ENCODE measurements around the gene SOHLH1.

The SOHLH1 gene

DNA sequence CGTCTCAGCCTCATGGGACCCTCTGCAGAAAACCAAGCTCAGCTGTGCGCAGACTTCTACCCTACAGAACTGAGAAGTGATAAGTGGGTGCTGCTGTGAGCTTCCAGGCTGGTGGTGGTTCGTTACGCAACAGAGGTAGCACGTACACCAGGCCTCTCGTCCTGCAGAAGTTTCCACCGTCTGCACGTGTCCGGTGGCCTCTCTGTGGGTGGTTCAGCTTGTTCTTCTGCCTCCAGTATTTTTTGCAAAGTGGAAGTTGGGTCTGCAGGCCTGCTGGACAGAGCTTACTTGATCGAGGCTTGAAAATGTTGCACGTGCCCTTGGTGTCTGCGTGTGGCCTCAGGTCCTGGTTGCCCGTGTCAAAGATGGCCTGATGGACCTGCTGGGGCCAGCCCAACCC is 30.2 kb upstream of the SOHLH1 start:
- DNase-seq (ENCODE audit: low read depth in 2 of 2) = no peak

DNA sequence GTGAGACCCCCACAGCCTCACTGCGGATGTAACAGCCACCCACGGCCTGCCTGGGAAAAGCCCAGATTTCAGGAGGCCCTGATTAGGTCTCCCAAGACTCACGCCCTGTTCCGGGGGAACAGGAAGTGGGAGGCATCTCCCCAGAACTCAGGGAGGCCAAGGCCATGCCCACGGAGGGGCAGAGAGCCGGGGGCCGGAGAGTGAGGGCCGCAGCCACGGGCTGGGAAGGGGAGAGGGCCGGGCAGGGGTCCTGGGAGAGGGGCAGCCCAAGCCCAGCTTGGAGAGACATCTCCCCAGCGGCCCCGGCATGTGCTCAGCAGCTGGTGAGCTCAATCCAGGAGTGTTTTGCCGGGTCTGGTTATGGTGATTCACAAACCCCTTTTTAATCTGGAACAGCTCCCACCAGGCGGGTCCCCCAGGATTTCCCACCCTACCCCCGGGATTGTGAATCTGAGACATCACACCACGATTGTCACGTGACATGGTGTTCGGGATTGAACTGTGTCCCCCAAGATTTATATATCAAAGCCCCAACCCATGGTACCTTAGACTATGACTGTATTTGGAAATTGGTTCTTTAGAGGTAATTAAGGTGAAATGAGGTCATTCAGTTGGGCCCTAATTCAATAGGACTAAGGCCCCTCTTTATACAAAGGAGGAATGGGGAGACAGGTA is 29.3 kb upstream of the SOHLH1 start:
- DNase-seq (ENCODE audit: low read depth in 2 of 2) = no peak

DNA sequence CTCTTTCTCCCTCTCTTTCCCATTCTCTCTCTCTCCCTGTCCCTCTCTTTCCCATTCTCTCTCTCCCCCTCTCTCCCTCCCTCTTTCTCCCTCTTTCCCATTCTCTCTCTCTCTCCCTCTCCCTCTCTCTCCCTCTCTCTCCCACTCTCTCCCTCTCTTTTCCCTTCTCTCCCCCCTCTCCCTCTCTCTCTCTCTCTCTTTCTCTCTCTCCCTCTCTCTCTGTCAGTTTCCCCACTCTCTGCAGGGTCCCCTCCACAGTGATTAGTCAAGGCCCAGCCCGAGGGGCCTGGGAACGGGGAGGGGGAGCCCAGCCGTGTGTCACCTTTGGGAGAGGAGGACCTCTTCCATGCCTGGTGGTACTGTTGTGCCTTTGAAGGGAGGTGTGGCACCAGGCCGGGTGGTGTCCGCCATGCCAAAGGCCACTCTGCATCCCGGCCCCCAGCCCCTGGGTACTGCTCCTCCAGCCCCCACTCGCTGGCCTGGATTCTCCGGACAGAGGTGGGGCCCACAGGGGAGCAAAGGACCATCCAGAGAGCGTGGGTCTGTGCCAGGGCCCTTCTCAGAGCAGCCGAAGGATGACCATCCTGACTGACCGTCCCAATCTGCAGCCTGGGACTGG is 28.1 kb upstream of the SOHLH1 start:
- no peak for DNase-seq (ENCODE audit: low read depth in 2 of 2)

DNA sequence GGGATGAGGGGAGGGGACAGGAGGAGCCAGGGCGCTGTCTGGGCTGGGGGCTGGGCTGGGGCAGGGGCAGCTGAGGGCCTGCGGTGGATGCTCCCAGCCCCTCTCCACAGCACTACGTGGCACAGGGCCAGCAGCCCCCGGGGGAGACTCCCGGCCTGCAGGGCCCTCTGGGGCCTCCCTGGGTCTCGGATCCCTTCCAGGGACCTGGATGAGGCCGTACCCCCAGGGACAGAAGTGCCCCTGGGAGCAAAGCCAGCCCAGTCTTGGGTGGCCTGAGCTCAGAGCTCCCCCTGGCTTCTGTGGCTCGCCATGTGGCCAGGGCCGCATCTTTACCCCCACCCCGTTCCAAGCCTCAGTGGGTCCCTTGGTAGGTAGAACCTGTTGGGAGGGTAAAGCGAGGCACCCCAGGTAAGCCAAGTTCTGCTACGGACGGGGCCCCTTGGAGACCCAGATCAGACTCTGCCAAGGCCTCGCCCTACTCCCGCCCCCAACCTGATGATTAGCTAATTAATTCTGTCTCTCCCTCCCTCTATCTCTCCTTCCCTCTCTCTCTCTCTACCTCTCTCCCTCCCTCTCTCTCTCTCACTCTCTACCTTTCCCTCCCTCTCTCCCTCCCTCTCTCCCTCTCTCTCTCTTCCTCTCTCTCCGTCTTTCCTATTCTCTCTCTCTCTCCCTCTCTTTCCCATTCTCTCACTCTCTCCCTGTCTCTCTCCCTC is 27.0 kb upstream of the SOHLH1 start:
- DNase-seq (ENCODE audit: low read depth in 2 of 2) = no peak

DNA sequence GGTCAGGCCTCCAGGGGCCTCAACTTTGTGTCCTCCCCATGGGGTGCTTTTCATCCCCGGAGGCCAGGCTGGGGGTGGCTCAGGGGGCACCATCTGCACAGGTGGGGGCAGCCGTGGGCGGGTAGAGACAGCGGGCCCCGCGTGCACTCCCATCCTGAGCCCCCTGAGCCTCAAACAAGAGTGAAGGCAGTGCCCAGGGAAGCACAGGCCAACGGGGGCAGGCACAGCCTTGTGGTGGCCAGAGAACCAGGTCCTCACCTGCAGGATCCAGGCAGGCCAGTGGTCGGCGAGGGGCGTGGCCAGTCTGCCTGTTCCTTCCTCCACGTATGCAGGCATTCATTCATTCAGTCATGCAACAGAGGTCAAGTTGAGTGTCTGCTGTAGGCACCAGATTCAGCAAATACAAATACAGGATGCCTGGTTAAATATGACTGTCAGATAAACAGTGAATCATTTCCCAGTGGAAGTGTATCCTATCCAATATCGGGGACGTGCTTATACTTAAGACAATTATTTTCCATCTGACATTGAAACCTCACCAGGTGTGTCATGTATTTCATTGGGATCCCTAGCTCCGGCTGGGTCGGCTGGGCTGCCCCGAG is 25.0 kb upstream of the SOHLH1 start:
- DNase-seq (ENCODE audit: low read depth in 2 of 2) = no peak

DNA sequence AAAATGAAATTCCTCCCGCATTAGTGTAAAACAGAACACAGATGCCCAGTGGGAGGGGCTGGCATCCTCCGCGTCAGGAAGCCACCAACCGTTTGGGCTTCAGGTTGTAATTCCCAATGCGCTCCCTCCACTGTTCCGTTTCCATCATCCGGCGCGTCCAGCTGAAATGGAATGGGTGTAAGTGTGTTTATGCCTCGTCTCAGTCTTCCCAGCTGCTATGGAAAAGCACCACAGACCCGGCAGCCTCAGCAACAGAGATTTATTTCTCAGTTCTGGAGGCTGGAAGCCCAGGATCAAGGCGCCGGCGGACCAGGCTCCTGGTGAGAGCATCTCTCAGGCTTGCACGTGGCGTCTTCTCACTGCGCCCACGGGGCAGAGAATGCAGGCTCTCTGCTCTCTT is 23.1 kb upstream of the SOHLH1 start:
- DNase-seq (ENCODE audit: low read depth in 2 of 2) = no peak

DNA sequence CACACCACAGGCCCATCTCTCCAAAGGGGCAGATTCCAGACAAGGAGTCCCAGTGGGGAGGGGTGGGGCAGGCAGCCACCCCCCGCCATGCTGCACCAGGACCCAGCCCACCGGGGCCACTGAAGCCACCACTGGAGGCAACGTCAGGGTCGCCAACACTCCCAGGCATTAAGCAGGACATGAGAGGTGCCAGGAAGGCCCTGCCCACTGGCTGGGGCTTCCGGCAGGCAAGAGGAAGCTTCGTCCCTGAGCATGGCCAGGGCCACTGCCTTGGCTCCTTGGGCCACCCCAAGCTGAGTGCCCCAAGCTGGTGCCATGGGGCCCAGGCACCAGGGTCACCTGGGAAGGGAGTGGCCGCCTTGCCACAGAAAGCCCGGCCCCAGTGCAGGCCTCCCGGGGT is 20.2 kb upstream of the SOHLH1 start:
- no peak for DNase-seq (ENCODE audit: low read depth in 2 of 2)

DNA sequence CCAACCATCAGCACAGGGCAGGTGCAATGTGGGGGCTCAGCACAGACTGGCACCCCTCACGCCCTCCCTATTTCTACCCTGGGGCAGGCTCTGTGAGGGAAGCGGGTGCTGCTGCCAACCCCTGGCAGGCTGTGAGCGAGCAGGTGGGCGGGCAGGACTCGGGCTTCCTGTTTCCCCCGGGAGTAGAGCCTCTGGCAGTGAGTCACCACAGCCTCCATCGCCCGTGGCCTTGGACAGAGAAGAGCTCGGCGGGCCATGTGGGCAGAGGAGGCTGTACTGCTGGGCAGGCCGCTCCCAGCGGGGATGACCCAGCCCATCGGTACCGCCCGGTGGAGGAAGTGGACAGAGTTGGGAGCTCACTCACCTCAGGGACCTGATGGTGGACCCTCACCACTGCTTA is 19.3 kb upstream of the SOHLH1 start:
- no peak for DNase-seq (ENCODE audit: low read depth in 2 of 2)

DNA sequence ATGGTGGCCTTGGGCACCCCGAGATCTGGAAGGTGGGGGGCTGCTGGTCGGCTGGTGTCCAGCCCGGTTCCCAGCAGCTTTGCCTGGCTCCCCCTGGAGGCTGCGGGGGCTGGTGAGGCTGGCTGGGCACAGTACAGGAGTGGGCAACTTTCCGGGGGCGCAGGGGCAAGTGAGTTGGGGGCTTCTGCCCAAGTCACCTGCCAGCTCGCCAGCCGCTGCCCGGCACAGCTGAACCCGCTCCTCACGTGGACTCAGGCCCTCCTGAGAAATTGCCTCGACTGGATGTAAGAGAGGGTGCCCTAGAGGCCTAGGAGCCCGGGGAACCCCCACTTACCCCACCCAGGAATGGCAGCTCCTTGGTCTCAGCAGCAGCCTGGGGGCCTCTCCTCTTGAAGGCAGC is 18.1 kb upstream of the SOHLH1 start:
- no peak for DNase-seq (ENCODE audit: low read depth in 2 of 2)

DNA sequence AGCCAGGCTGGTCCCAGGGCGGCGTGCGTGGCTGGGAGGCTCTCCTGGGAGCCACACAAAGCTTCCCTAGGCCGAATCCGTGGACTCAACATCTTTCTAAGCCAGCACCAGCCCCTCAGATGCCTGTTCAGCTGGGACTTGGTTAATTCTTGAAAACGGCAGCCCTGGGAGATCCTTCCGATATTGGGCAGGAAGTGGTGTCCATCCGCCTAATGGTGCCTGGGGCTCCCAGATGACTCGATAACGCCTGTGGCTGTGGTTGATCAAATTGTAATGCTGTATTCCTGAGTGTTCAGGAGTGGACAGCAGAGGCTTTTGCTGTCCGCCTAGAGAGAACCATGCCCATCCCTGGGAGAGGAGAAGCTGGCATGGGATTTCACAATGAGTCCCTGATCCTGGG is 16.8 kb upstream of the SOHLH1 start:
- no peak for DNase-seq (ENCODE audit: low read depth in 2 of 2)

DNA sequence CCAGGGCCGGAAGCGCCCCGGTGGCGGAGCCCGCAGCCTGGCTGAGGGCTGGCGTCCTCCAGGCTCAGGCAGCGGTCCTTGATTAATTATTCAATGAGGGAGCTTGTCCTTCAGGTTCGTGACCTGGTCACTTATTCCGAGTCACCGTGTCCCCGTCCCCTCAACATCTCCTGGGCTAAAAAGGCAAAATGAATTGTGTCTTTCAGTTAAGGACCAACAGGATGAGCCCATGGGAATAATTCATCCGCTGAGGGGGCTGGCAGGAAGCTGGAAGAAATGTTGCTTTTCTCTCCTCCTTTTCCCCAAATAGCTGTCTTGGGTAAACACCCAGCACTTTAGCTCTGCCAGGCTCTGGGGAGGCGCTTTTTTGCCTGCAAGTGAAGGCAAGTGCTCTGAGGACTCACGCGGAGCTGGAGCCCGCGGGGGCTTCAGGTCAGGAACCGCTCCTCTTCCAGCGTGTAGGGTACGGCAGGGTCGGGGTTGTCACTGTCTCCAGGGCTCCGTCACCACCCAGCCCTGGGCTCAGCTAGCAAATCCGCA is 15.8 kb upstream of the SOHLH1 start:
- DNase-seq (ENCODE audit: low read depth in 2 of 2) = no peak

DNA sequence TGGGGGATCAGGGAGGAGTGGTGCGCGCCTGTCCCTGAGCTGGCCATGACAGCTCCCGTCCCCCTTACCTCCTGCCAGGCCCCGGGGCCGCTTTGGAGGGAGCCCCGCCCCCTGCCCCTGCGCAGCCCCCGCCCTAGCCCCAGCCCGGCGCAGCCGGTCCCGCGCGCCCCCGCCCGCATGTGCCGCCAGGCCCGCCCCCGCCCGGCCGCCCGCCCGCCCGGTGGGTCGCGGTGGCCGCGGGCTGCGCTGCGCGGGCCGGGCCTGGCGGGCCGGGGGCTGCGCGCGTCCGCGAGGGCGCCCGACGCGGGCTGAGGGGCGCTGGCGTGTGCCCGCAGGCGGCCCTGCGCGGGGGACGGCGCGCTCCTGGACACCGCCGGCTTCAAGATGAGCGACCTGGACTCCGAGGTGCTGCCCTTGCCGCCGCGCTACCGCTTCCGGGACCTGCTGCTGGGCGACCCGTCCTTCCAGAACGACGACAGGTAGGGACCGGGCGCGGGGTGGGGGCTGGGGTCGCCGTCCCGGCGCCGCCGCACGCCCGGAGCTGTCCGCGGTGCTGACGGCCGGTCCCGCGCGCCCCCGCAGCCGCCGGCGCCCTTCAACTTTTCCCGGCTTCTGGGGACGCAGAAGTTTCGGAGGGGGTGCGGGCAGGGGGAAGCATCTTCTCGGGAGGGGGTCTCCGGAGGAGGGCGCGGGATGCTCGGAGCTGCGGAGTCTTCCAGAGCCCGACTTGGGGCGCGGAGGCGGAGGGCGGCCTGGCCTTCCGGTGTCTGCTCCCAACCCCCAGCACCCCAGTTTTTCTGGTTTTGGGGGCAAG is 15.2 kb upstream of the SOHLH1 start:
- no peak for DNase-seq (ENCODE audit: low read depth in 2 of 2)

DNA sequence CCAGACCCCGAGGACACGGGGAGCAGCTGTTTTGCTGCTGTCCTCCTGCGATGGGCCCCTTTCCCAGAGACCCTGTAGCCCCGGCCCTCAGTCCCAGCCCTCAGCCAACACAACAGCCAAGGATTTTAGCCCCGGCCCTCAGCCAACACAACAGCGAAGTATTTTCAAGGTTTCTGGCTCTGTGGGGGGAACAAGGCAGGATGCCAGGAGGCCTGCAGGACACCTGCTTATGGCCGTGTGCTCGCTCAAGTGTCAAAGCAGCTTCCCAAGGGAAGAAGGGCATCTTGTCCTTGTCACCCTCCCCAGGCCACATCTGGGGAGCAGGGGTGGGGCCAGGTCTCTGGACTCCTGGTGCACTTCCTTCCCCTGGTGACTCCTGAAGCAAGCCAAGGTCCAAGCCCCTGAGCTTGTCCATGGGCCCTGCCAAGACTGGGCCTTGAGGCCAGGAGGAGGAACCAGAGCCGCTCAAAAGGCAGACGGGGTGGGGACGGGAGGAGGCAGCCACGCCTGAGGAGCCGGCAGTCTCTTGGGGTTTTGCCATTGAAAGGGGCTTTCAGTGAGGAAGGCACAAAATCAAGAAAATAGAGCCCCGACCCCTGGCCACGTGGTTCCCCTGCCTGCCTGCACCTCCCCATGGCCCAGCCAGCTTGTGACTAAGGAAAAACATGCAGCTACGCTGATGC is 13.5 kb upstream of the SOHLH1 start:
- no peak for DNase-seq (ENCODE audit: low read depth in 2 of 2)

DNA sequence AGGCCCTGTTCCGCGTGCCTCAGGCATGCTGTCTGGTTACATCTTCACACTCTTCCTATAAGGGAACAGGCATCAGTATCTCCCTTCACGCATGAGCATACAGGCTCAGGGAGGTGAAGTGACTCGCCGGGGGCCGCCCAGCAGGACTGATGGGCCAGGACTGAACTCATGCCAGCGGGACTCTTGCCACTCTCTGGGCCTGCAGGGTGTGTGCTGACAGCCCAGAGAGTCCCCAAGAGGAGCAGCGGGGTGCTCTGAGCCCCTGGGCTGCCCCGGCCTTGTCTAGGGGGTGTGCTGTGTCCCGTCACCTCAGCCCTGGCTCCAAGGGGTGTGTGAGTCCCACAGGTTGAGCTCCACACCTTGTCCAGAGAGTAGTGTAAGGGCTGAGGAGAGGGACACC is 12.6 kb upstream of the SOHLH1 start:
- no peak for DNase-seq (ENCODE audit: low read depth in 2 of 2)

DNA sequence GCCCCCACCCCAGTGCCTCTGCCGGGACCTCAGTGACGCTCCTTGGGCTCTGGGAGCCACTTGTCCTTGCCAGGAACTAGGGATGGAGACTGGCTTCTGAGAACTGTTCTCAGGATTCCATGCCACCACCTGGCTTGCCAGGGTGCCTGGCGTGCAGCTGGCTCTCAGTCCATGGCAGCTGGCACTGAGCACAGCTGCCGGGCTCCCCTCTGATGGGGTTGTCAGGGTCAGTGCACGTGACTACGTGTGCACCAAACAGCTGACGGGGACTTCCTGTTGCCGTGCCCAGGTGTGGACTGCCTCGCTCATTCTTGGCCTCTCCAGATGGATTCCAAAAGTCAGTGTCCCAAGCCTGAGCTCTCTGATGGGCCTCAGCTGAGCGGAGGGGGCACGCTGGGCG is 12.1 kb upstream of the SOHLH1 start:
- no peak for DNase-seq (ENCODE audit: low read depth in 2 of 2)

DNA sequence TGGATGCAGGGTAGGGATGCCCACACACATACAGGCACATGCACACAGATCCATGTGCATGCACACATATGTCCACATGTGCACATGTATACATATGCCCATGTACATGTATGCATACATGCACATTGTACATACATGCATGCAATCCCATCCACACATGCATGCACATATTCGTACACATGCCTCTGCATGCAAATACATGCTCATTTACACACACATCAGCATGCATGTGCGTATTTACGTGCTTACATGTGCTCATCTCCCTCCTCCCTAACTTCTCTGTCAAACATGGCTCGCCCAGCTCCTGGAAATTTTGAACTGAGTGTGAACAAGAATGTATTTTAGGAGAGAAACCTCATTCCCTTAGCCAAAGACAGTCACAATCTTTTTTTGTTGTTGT is 8.9 kb upstream of the SOHLH1 start:
- no peak for DNase-seq (ENCODE audit: low read depth in 2 of 2)

DNA sequence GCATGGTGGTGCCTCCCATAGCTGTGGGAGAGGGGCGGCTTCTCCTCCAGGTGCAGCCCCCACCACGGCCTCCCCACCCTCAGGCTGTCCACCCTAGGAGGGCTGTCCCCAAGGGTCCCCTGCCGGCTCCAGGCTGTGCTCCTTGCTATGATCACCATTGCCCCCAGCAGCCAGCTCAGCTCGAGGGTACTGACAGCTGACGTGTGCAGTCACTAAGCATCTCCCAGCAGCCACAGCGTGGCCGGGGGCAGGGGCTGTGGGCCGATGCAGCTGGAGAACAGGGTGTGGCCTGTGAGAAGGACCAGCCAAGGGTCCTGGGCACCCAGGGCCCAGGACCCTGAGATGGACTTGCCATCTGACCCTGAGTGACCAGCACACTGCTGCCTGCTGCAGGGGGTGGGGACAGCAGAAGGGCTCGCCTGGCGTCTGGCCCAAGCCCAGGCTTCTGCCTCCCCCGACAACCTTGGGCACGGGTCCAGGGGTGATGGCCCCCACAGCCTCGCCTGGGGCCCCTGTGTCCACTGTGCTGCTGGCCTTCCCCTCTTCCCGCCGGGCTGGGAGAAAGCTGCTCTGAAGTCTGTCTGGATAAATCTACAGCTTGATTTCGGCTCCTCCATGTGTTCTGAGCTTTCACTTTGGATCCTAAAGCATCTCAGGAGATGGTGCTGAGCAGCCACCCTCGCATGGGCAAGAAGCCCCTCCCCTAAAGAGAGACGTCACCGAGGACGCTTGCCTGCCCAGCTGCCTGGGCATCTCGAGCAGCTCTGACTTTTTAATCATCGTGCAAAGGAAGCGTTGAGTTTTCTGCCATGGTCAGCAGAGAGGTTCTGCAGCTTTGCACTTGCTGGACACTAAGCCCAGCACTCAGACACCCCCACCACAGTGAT is 8.2 kb upstream of the SOHLH1 start:
- DNase-seq (ENCODE audit: low read depth in 2 of 2) = no peak

DNA sequence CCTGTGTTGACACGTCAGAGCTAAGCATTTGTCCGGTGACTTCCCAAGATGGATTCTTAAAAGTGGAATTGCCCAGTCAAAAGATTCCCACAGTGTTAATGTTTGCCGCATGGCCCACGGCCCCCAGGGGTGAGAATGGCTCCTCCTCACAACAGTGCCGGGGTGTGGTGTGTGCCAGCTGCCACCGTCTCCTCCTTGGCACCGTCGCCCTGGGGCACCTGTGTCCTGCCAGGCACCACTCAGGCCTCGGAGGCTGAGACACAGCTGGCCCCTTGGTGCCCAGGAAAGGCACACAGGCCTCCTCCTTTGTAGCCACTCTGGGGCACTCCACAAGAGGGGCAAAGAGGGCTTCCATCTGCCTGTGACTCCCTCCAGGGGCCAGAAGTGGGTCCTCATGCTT is 7.0 kb upstream of the SOHLH1 start:
- DNase-seq (ENCODE audit: low read depth in 2 of 2) = no peak

DNA sequence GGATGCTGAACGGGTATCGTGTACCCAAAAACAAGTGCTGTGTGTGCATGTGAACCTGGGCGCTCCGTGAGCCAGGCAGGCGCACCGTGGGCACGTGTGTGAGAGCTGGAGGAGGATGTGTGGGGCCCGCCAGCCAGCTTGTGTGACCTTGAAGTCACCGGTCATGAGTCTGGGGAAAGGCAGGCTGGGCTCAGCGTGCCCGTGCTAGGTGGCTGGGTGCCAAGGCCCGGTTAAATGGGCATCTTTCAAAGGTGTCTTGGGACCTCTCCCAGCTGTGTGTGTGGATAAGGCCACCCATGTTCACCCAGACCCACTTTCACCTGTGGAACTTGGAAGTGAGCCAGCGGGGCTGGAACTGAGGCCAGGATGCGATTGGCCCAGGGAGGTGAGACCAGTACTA is 6.1 kb upstream of the SOHLH1 start:
- no peak for DNase-seq (ENCODE audit: low read depth in 2 of 2)

DNA sequence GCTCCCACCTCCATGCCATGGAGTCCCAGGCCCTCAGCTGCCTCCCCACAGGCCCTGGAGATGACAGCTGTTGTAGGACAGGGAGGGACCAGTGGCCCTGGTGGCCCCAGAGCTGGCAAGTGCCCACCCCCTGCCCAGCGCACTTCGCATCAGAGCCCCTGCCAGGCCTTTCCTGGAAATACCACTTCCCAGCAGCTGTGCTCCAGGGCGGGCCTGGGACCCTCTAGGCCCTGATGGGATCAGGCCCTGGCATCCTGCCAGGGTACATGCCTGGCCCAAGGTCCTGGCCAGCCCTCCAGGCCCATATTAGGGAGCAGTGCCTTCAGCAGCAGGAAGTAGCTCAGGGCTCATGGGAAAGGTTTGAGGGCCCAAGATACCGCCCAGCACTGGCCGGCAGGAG is 5.2 kb upstream of the SOHLH1 start:
- DNase-seq (ENCODE audit: low read depth in 2 of 2) = no peak
